ENCODE measurements around the gene WDR75. TPM values are rescaled to one million over a fixed set of nuclear protein-coding genes. Genes with fewer than 3 reads are reported as not detected.

The WDR75 gene
- total and polyA plus RNA-seq, 2 of the 4 experiments (the other 2 are of a cell fraction): 21.7 to 52.2 TPM

- no peaks in the 10 kb centered on the region for H3K4me1 ChIP-seq (ENCODE audit: control insufficient read depth, insufficient read depth, low read length)
- dilution Hi-C loops (cut with HindIII; ENCODE audit: low sequenced_read_pairs, unreplicated experiment): no loop called here
- H3K4ac ChIP-seq (ENCODE audit: low read depth, low read length): no peak overlapping the region
- H2BK15ac ChIP-seq (ENCODE audit: low read depth, low read length): no peak overlapping the region
- H4K8ac ChIP-seq (ENCODE audit: low read depth in 2 of 2, low read length in 2 of 2): no peak overlapping the region
- ChIA-PET CTCF (no interaction called here), POLR2A (ENCODE audit: unreplicated experiment) (no interaction called here)
- no peak overlapping the region for H2BK120ac ChIP-seq (ENCODE audit: low read depth, low read length)
- H4K20me1 ChIP-seq (ENCODE audit: insufficient read depth, low read length): no peaks in the 10 kb centered on the region
- no CpG with 5 or more reads among the region's 1 CpG for WGBS, 2 experiments (ENCODE audit: extremely low coverage in 2 of 2, insufficient read length in 1 of 2)
- H3K14ac ChIP-seq (replicated peaks; ENCODE audit: low read depth, low read length): no peak overlapping the region
- ATAC-seq (ENCODE audit: low read depth): no peak
- no TSS peak for BruUV-seq (replicated peaks)
- peaks cover 2% of the 10 kb centered on the region; the same call in 1 of the 2 replicates for H3K36me3 ChIP-seq (ENCODE audit: control insufficient read depth, insufficient read depth, low read length)
- no peak overlapping the region for H4K5ac ChIP-seq (ENCODE audit: low read depth, low read length)
- no peak overlapping the region for H2AK9ac ChIP-seq (replicated peaks; ENCODE audit: low read depth, low read length, poor library complexity)
- H2BK5ac ChIP-seq (ENCODE audit: low read depth, low read length, poor library complexity, severe bottlenecking): no peak overlapping the region
- H3K79me1 ChIP-seq (ENCODE audit: low read depth in 1 of 2, low read length in 2 of 2): no peaks in the 10 kb centered on the region
- H3K18ac ChIP-seq (ENCODE audit: low read depth, low read length): no peak overlapping the region
- H2AK5ac ChIP-seq (ENCODE audit: low read depth, low read length): no peak overlapping the region
- no peaks in the 10 kb centered on the region for H3K27me3 ChIP-seq (ENCODE audit: control insufficient read depth, insufficient read depth, low read length)
- H3K4me2 ChIP-seq (ENCODE audit: low read depth, low read length): no peak overlapping the region
- H3K56ac ChIP-seq (ENCODE audit: extremely low read depth, insufficient read depth, low read length): no peak overlapping the region
- H3K4me3 ChIP-seq (ENCODE audit: insufficient read depth, low read depth, low read length): no peak overlapping the region
- no peak for TF ChIP-seq BHLHE40 (IDR thresholded peaks at IDR 0.05; ENCODE audit: low read depth, low read length)
- TF ChIP-seq RAD21 (IDR thresholded peaks at IDR 0.05; ENCODE audit: low read length): no peak
- TF ChIP-seq MXI1 (IDR thresholded peaks at IDR 0.05; ENCODE audit: borderline replicate concordance, low read depth, low read length): no peak
- TF ChIP-seq RCOR1 (IDR thresholded peaks at IDR 0.05; ENCODE audit: insufficient replicate concordance, low read length): no peak
- no peak for TF ChIP-seq SMC3 (IDR thresholded peaks at IDR 0.05; ENCODE audit: low read depth, low read length)
- TF ChIP-seq ELK1 (IDR thresholded peaks at IDR 0.05; ENCODE audit: borderline replicate concordance, low read depth, low read length): no peak
- no peak for TF ChIP-seq MAFK (IDR thresholded peaks at IDR 0.05; ENCODE audit: low read depth, low read length)
- TF ChIP-seq, protein P1, sequence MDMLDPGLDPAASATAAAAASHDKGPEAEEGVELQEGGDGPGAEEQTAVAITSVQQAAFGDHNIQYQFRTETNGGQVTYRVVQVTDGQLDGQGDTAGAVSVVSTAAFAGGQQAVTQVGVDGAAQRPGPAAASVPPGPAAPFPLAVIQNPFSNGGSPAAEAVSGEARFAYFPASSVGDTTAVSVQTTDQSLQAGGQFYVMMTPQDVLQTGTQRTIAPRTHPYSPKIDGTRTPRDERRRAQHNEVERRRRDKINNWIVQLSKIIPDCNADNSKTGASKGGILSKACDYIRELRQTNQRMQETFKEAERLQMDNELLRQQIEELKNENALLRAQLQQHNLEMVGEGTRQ (IDR thresholded peaks at IDR 0.05; ENCODE audit: low read depth, low read length): no peak
- no peak for TF ChIP-seq MAZ (IDR thresholded peaks at IDR 0.05; ENCODE audit: borderline replicate concordance, low read depth, low read length)
- TF ChIP-seq NFE2L2 (IDR thresholded peaks at IDR 0.05; ENCODE audit: low read depth, low read length): no peak
- no peak for TF ChIP-seq RFX5 (IDR thresholded peaks at IDR 0.05; ENCODE audit: low read depth, low read length)
- TF ChIP-seq, protein P2, sequence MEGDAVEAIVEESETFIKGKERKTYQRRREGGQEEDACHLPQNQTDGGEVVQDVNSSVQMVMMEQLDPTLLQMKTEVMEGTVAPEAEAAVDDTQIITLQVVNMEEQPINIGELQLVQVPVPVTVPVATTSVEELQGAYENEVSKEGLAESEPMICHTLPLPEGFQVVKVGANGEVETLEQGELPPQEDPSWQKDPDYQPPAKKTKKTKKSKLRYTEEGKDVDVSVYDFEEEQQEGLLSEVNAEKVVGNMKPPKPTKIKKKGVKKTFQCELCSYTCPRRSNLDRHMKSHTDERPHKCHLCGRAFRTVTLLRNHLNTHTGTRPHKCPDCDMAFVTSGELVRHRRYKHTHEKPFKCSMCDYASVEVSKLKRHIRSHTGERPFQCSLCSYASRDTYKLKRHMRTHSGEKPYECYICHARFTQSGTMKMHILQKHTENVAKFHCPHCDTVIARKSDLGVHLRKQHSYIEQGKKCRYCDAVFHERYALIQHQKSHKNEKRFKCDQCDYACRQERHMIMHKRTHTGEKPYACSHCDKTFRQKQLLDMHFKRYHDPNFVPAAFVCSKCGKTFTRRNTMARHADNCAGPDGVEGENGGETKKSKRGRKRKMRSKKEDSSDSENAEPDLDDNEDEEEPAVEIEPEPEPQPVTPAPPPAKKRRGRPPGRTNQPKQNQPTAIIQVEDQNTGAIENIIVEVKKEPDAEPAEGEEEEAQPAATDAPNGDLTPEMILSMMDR (conservative IDR thresholded peaks at IDR 0.05; ENCODE audit: low read depth, low read length): no peak
- no peak for TF ChIP-seq FOS (IDR thresholded peaks at IDR 0.05; ENCODE audit: low read depth, low read length)
- TF ChIP-seq CEBPB (IDR thresholded peaks at IDR 0.05; ENCODE audit: low read depth, low read length): no peak
- no peak for TF ChIP-seq POLR2A (IDR thresholded peaks at IDR 0.05; ENCODE audit: low read depth, low read length)
- TF ChIP-seq CHD1 (IDR thresholded peaks at IDR 0.05; ENCODE audit: low read depth, low read length): no peak
- H2BK20ac ChIP-seq (ENCODE audit: low read depth, low read length): no peak overlapping the region
- H4K91ac ChIP-seq (ENCODE audit: insufficient read depth, low read depth, low read length): no peak overlapping the region
- H2AFZ ChIP-seq (replicated peaks; ENCODE audit: low read length, poor library complexity): no peak overlapping the region
- H3K9ac ChIP-seq (ENCODE audit: low read depth, low read length): no peak overlapping the region
- no peak overlapping the region for H3K23ac ChIP-seq (ENCODE audit: low read depth, low read length)
- no peaks in the 10 kb centered on the region for H3K9me1 ChIP-seq (ENCODE audit: insufficient read depth, low read length)
- no peak overlapping the region for H3K27ac ChIP-seq (ENCODE audit: insufficient read depth, low read length)
- H3K9me3 ChIP-seq (ENCODE audit: control insufficient read depth, insufficient read depth, low read length): no peaks in the 10 kb centered on the region
- in situ Hi-C loops (cut with MboI; ENCODE audit: low sequenced_read_pairs): no loop called here
- DNase-seq: no peak
- intact Hi-C loops (cut with micrococcal nuclease): no loop called here
Measured at GRCh38 chr2:189481071-189481470, 39.8 kb downstream of the WDR75 start.

Measured in IMR-90 (cell line).